GM18909 (cell line): Measurements from ENCODE around the gene TERT.
"Not testable (repeated sequence)": the region's sequence is repeated elsewhere in the genome, so short reads cannot be mapped to it uniquely, and the experiment has no call there.

Experiments used
- ATAC-seq: cut with Tn5 transposase; IDR thresholded peaks from one replicate; pipeline ENCODE4 v1.9.1; 2021; ENCODE audit warnings: mild to moderate bottlenecking; ENCODE audit not compliant: unreplicated experiment, poor library complexity

The TERT gene

DNA sequence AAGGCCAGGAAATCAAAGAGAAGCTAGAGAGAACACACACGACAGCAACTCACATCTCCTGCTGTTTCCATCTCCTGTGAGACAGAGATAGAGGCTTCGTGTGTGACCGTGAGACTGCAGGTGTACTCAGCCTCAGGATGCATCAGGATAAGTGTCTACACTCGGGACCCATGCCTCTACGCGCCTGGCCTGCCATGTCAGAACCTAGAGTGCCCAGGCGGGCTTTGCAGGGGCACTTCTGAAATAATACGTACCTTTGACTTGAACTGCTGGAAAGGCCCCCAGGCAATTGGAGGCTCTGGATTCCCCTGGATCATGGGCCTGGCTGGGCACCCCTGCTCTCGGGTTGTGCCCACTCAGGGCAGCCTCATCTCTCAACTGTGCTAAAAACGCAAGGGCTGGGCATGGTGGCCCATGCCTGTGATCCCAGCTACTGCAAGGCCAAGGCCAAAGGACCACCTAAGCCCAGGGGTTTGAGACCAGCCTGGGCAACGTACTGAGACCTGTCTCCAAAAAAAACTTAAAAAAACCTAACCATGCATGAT lies 37.1 kb upstream of the TERT start:
- no peak for ATAC-seq

DNA sequence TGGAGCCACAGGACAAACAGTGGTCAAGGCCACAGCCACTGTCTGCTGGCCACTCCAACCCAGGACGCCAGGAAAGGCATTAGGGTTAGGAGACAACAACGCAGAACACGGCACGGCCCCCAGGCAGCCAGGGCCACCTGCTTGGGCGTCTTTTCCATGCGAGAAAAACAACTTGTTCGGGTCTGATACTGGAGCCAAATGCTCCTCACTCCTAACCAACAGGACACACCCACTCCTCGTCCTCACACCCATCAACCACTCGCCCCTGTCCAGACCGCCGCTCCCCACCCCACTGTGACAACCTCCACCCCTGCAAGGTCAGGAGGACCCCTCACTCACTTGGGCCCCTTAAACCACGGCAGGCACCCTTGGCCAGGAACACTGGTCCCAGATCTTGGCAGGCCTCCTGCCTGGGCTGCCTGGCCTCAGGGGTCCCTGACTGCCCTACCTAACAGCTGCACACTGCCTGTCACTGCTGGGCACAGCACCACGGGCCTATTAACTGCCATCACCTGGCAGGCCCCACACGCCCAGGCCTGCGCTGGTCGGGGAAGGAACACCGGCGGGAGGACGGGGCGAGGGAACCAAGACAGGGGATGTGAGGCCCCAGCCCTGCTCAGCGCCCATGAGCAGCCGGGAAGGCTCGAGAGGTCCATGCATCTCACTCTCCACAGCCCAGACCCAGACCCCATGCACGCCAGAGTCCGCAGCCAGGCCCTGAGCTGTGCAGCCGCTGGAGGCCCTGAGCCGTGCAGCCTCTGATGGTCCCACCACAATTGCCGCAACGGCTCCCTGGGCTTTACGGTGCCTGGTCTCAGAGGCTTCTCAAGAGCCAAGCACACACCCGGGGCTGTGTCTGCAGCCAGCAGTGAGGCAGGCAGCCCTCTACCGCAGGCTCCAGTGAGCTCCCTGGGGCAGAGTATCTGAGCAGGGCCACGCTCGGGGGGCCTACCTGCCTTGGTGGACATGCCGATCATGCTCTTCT lies 36.3 kb upstream of the TERT start:
- ATAC-seq, result no peak

DNA sequence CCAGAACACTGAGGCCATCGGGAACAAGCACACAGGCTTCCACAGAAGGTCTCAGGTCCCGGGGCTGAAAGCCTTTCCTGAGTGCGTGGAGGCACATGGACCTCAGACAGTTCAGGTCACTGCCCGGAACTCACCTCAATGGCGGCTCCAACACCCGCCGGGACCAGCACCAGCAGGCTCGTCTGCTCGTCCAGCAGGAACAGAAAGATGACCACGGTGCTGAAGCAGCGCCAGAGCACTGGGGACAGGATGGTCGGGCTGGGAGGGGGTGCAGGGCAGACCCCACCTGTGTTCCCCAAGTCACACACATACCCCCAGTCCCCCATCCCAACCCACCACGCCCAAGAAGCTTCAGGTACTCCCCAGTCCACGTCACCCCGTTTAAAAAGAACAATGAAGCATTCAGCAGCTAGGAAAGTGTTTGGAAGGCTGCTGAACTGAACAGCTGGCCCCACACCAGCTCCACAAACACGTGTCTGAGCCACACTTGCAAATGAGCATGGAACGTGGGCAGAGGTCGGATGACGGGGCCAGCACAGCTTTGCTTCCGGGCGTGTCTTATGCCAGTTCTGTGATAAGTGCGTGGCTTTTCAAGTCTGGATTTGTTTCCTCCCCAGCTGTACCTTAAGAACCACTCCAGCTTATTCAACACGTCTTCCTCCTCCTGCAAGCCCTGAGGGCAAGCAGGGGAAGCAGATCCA lies 35.4 kb upstream of the TERT start:
- ATAC-seq, result no peak

GRCh38 chr5:1329111-1329579 lies 34.3 kb upstream of the TERT start:
- no peak for ATAC-seq

DNA sequence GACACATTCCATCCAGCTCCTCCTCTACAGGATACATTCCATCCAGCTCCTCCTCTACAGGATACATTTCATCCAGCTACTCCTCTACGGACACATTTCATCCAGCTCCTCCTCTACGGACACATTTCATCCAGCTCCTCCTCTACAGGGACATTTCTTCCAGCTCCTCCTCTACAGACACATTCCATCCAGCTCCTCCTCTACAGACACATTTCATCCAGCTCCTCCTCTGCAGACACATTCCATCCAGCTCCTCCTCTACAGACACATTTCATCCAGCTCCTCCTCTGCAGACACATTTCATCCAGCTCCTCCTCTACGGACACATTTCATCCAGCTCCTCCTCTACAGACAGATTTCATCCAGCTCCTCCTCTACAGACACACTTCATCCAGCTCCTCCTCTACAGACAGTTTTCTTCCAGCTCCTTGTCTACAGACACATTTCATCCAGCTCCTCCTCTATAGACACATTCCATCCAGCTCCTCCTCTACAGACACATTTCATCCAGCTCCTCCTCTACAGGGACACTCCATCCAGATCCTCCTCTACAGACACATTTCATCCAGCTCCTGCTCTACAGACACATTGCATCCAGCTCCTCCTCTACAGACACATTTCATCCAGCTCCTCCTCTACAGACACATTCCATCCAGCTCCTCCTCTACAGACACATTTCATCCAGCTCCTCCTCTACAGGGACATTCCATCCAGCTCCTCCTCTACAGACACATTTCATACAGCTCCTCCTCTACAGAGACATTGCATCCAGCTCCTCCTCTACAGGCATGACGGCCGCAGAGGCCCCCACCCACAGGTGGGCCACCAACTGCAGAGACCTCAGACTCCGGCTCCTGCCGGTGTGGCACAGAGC lies 33.6 kb upstream of the TERT start:
- ATAC-seq, result not testable (repeated sequence)

DNA sequence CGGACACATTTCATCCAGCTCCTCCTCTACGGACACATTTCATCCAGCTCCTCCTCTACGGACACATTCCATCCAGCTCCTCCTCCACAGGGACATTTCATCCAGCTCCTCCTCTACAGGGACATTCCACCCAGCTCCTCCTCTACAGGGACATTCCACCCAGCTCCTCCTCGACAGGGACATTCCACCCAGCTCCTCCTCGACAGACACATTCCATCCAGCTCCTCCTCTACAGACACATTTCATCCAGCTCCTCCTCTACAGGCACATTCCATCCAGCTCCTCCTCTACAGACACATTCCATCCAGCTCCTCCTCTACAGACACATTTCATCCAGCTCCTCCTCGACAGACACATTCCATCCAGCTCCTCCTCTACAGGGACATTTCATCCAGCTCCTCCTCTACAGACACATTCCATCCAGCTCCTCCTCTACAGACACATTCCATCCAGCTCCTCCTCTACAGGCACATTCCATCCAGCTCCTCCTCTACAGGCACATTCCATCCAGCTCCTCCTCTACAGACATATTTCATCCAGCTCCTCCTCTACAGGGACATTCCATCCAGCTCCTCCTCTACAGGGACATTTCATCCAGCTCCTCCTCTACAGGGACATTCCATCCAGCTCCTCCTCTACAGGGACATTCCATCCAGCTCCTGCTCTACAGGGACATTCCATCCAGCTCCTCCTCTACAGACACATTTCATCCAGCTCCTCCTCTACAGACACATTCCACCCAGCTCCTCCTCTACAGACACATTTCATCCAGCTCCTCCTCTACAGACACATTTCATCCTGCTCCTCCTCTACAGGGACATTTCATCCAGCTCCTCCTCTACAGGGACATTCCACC lies 32.3 kb upstream of the TERT start:
- ATAC-seq, result not testable (repeated sequence)

DNA sequence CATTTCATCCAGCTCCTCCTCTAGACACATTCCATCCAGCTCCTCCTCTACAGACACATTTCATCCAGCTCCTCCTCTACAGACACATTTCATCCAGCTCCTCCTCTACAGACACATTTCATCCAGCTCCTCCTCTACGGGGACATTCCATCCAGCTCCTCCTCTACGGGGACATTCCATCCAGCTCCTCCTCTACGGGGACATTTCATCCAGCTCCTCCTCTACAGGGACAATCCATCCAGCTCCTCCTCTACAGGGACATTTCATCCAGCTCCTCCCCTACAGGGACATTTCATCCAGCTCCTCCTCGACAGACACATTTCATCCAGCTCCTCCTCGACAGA lies 31.6 kb upstream of the TERT start:
- ATAC-seq, result not testable (repeated sequence)

DNA sequence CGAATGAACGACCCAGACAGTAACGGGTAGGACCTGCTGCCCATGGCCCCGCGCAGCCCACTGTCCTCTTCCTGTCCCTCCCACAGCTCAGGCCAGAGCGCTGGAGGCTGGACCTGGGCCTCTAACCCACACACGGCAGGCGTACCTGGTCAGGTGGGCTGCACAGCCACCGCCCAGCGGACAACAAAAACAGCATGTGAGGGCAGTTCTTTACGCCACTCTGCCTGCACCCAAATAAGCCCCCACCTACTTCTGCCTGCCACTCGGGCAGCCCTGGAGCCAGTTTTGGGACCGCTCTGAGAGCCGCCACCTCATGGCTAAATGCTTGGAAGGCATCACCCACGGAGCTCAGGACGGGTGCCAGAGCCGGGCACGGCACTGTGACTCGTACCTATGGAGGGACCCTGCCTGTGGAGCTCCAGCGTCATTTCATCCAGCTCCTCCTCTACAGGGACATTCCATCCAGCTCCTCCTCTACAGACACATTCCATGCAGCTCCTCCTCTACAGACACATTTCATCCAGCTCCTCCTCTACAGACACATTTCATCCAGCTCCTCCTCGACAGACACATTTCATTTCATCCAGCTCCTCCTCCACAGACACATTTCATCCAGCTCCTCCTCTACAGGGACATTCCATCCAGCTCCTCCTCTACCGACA lies 31.1 kb upstream of the TERT start:
- no peak for ATAC-seq

DNA sequence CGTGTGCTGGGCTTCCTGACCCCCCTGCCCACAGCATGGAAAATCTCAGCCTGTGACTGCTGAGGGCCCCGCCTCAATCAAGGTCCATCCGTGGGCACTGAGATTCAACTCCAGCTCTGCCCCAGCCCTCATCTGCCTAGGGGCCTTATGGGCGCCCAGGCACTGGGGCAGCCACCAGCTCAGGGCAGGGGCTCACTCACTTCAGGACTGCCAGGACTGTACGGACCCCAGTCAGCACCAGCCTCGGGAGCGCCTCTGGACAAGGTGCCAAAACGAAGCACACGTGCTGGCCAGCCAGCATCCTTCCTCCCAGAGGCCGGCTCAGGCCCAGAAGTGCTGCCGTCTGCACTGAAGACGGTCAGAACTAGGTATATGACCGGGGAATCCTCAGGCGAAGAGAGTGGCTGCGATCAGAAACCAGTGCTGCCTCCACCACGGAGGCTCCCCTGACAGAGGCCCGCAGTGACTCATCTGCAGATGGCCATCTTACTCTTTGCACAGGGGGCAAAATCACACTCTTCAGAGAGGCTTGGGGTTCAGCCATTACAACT lies 30.4 kb upstream of the TERT start:
- no peak for ATAC-seq

DNA sequence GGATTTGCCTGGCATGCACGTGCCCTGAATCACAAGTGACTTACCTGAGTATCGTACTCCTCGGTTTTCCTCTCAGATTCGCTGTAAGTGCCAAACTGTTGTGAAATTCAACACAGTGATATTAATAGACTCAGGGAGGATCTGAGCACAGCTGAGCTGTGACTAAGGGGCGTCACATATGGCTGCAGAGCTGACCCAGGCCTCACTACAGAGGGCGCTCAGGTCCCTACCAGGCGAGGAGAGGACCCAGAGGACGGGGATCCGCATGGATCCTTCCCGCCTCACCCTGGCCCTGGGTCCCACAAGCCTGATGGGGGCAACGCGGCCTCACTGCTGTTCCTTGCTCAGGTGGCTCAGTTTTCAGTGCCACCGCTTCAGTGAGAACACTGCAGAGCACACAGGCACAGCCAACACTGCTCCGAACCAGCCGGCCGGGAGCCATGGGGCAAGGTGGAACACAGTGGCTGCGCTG lies 29.9 kb upstream of the TERT start:
- no peak for ATAC-seq

DNA sequence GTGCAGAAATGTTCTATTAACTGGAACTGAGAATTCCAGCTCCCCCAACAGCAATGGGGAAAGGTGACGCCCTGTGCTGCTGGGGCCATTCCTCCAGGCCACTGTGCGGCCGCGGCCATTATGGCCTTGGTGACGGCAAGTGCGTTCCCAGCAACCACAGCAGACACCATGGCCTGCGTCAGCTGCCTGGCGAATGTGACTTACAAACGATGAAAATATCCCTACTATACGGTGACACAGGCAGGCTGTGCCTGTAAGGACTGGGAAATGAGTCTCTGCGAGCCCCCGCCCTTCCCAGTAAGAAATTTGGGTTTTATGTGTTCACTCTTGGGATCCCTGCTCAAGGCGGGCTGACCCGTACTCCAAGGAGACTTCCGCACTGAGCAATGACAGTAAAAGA lies 29.4 kb upstream of the TERT start:
- no peak for ATAC-seq

DNA sequence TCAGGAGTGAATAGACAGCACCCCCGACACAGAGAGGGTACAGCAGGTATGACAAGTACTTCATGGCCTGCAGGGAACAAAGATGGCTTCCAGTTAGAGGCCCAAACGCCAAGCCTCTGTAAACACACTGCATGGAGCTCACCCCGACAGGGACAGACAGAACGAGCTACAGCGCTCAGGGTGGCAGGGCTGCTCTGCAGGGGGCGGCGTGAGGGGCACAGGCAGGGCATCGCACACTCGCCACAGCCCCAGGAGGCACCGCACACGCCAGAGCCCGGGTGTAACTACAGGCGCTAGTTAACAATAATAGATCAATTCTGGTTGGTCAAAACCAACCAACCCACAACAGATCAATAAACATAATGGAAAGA lies 28.9 kb upstream of the TERT start:
- ATAC-seq, result no peak

- no peak for ATAC-seq
These were observed 28.3 kb upstream of the TERT start for GRCh38 chr5:1322955-1323802.

DNA sequence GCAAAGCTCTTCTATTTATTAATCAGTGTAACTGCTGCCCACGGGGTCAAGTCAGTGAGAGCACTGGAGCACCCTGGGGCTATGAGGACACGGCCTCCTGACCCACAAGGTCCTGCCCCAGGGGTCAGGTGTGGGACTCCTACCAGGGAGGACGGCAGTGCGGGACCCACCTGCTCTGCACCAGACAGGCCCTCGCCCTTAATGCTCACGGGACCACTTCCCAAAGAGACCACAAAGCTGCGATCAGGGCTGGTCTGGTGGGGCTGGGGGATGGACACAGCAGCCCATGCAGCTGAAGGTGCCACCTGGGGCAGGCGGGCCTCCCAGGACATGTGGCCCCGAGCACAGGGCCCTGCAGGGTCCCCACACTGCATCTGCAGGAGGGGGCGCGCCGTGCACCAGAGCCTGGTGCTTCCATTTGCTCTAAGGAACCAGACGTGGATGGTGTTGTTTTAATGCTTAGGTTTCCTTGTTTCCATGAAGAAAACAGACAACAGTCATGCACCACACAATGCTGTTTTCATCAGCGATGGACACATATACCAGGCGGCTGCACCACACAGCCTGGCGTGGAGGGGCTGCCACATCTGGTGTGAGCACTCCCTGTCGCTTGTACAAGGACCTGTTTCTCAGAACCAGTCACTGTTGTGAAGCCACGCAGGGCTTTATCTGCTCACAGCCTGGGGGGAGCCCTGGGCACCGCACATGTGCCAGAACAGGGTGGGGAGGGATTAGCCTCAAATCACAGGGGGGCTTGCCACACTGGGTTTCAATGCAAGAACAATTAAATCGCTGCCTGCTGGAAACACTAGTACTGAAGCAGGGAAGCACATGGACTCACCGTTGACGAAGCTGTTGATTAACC lies 27.4 kb upstream of the TERT start:
- no peak for ATAC-seq

GRCh38 chr5:1321576-1321975 lies 26.7 kb upstream of the TERT start:
- no peak for ATAC-seq

GRCh38 chr5:1320436-1321344 lies 25.8 kb upstream of the TERT start:
- no peak for ATAC-seq
